GM21360 (cell line): ENCODE data around the gene GDPD2.

Experiments used
- ATAC-seq: cut with Tn5 transposase; IDR thresholded peaks from one replicate; pipeline ENCODE4 v1.9.1; 2021; ENCODE audit warnings: mild to moderate bottlenecking, moderate library complexity; ENCODE audit not compliant: unreplicated experiment

The GDPD2 gene

DNA sequence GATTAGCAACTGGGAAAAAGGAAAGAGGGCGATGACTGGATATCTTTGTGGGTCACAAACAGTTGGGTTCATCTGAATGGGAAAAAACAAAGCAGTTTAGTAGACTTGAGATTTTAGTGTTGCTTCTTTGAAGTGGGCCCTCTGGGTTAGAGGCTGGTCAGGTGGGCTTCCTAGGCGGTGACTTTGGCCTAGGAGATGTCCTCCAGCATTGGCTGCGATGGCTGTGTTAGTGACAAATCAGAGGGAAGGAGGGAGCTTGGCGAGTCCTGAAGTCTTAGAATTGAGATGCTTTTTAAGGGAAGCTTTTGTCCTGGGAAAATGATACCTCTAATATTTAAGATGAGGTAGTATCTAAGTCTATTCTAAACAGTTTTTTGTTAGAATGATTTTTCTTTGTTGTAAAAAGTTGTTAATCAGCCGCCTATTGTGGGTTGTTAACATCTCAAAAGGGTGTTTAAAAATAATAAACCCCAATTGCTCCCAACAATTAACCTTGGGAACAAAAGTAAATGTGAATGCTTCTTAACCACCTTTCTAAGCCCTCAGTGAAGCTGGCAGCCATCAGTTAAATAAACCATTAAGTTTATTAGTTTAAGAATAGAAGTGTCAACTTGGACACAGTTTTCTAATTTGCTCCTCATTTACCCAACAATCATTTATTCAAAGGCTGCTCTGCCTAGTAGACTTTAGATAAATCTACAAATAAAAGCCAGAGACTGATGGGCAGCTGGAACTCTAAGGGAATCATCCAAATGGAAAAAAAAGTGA is 53.2 kb downstream of the GDPD2 start:
- no peak for ATAC-seq

DNA sequence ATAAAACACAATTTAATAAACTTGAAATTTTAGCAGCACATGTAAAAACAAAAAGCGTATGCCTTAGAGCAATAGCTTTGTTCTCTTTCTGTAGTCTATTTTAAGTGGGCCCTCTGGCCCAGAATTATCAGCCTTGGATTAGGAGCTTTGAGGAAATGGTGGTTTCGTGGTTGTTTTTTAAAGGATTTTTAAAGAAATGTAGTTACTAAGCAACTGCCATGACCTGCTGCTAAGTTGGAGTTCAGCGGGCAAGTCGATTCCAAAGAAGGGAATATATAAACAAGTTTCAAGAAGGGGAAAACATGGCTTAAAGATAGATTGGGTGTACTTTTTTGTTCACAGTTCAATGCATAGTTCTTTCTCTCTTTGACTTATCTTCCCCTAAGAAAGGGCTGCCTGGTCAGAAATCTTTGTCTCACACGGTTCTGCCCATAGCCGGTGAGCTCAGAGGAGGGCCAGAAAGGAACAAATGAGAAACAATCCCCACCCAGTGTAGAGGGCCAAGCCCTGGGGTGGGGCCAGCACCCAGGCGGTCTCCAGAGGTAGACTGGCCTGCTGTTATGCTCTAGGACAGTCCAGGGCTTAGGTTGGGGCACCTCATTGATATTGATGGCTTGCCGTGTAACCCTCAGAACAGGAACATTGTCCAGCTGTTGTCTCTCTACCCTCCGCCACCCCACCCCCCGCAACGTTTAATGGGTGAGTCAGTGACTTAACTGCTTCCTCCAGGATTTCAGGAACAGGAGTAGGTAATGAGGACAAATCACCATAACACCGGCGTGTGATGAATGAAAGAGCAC is 54.0 kb downstream of the GDPD2 start:
- no peak for ATAC-seq

DNA sequence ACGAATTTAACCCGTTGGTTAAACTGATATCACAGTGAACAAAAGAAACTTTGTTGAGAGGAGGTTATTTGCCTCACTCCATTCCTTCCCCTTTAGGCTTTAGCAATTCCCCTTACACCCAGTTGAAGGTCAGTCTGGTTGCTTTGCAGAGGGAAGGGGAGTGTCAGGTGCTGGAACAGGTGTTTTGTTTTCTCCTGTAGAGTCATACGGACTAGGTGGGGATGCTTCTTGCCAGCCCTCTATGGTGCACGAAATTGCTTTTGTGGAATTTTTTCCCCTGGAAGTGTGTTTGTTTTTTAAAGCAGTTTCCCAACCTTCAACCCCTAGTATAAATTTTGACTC is 54.6 kb downstream of the GDPD2 start:
- ATAC-seq: no peak

DNA sequence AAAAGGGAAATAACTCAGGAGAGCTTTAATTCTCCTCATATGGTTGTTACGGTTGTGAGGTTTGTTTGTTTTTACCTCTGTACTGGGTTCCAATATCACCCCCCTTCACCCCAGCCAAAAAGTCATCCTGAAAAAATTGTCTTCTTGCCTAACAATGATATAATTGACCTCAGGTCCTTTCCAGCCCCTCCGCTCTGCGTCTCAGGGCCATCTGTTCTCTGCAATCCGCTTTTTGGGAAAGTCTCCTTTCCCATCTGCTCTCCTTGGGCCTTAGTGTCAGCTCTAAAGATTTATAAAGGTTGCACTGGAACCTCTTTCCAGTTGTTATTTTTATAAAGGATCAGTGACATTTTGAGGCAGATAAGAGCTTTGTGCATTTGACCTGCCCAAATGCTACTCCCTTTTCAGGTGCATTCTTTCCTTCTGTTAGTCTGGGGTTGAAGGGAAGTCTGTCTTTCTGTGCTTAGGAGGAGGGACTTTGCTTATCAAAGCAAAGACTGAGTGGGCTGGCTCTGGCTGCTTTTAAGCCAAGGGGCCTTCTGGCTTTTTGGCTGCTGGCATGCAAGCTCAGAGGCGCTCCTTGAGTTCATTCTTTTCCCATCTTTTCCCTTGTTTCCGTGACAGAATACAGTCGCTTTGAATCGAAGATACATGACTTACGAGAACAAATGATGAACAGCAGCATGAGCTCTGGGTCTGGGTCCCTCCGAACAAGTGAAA is 55.6 kb downstream of the GDPD2 start:
- ATAC-seq: no peak

DNA sequence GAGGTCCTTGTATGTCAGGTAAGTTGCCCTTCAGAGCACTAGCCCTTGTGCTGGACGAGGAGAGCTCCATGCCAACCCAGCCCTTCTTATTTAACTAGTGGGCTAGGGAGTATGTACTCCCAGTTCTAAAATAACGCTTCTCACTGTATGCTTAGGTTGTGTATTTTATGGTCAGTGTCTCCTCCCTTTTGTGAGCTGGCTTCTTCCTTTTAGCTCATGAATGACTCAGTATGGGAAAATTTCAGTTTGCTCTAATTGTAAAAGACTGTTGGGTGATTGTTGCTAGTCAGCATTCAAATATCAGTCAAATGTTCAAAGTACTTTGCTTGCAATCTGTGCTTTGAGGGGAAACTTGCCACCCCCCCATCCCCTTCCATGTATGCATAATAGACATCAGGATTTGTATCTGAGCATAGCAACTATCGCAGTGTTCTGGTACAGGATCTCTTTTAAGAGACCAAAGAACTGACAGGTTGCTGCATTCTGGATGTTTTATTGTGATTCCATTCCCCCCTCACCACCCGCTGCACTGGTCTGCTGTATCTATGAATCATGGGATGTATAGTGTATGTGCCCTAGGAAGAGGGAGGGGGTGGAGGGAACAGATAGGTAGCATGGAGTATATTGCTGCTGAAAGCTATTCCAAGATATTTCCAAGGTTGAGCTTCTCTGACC is 56.3 kb downstream of the GDPD2 start:
- ATAC-seq: no peak

DNA sequence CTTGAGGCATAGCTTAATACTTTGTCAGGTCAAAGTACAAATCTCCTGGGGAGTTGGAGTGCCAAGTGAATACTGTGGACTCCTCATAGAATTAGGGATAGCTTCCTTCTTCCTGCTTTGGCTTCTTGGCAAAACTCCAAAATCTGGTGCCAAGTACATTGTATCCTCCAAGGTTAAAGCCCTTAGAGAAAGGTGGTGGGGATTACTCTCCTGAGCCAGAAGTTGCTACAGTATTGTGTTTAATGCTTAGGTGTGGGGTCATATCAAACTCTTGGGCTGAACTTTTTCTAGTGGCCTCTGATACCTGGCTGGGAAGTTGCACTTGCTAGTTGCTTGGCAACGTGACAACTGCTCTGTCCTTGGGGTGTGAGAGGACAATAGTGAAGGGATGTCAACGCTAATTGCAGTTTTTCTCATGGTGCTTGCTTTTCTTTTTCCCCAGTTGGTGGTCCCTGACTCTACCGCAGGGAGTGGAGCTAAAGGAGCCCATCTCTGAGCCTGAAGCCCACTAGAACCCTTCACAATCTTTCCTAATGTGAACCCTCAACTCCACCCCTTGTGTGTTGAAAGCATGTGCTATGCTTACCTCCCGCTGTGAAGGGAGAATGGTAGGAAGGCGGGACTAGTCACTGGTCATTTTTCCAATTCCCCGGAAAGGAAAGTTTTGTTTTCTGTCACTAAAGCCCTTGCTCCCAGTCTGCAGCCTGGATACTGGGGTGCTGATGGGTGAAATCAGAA is 57.0 kb downstream of the GDPD2 start:
- no peak for ATAC-seq

DNA sequence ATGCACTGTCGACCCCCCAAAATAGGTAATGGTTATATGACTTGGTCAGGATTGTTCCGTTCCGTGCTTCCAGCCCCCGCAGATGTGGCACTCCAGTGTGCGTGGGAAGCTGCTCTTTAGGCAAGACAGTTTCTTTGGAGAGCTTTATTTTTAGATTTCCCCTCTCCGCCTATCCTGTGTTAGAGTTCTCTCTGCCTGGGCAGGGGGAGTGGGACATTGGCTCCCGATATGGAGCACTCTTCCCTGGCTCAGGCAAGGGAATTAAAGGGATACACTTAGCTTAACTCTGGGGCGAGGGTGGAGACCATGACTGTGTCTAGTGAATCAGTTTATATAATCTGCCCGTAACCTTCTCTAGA is 57.5 kb downstream of the GDPD2 start:
- ATAC-seq: no peak

DNA sequence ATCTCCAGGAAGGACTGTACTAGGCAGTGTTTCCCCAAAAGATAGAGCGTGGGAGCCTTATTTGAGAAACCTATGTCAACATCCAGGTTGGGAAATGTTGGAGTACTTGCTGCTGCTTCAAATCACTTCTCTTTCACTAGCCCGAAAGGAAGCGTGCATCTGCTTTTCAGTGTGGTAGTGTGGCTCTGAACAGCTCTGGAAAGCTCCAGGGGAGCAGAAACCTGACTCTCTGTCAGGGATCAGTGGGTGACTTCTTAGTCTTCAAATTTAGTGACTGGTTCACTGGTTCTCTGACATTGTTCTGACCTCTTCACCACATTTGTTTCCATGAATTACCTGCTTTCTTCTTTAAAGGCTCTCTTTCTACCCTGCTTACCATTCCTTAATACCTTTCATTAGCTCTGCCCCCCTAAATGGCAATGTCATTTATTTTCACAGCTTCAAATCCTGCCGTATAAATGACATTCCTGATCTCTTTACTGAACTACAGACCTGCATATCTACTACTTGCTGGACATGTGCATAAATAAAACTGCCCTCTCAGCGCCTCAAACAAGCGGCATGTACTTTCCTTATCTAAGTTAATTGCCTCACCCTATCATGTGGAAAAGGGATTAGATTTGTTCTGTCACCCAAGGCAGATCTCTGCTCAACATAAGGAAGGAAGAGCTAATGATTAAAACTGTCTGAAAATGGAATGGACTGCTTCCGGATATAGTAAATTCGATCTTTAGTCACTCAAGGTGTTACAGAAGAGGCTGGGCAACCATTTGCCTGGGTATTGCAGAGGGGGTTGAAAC is 58.6 kb downstream of the GDPD2 start:
- ATAC-seq: no peak

DNA sequence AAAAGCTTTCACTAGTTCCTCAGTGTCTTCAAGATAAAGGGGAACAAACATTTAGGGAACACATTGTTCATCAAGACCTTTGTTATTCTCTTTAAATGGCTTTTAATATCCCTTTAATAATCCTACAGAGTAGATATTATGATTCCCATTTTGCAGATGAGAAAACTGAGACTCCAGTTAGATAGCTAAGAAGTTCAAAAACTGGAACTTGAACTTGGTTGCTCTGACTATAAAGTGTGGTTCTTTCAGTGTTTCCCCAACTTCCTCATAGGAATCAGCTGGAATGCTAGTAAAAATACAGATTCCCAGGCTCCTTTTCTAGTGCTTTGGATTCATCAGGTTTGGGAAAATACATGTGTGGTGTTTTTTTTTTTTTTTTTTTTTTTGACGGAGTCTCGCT is 59.2 kb downstream of the GDPD2 start:
- ATAC-seq: no peak
